Aorta (tissue), 5 donors: ENCODE data around the gene MGLL. TPM values are rescaled to one million over a fixed set of nuclear protein-coding genes. Genes with fewer than 3 reads are reported as not detected.

ENCODE experiments used
- ATAC-seq: fragments of 200-7000 bp; cut with Tn5 transposase; one replicate; pipeline ENCODE4 v1.9.1; 2022; ENCODE audit warnings: moderate library complexity; ENCODE audit not compliant: low FRiP score
- DNase-seq, 2 donors: peaks; one replicate each; pipeline ENCODE4 v3.0.0-alpha.2; 2020
- H3K27ac ChIP-seq, 2 donors: one replicate each; pipeline ENCODE4 v1.5.1; 2013; ENCODE audit warnings: low read length in 2 of 2, mild to moderate bottlenecking in 2 of 2, moderate library complexity in 2 of 2, control low read depth in 1 of 2, inconsistent platforms in 1 of 2, low read depth in 1 of 2
- H3K27me3 ChIP-seq, 2 donors: one replicate each; pipeline ENCODE4 v1.6.1; 2013; ENCODE audit warnings: control low read depth in 1 of 2, low read length in 1 of 2, mild to moderate bottlenecking in 1 of 2, moderate library complexity in 1 of 2; ENCODE audit not compliant: insufficient read depth in 2 of 2, control insufficient read depth in 1 of 2
- H3K36me3 ChIP-seq, 2 donors: one replicate each; pipeline ENCODE4 v1.6.1; 2013; ENCODE audit warnings: control low read depth in 1 of 2, low read length in 1 of 2, mild to moderate bottlenecking in 1 of 2; ENCODE audit not compliant: insufficient read depth in 2 of 2, control insufficient read depth in 1 of 2
- H3K4me1 ChIP-seq, 2 donors: one replicate each; pipeline ENCODE4 v1.6.1; 2013; ENCODE audit warnings: low read length in 2 of 2, control low read depth in 1 of 2, mild to moderate bottlenecking in 1 of 2, moderate library complexity in 1 of 2; ENCODE audit not compliant: insufficient read depth in 2 of 2, control insufficient read depth in 1 of 2
- H3K4me3 ChIP-seq, 2 donors: one replicate each; pipeline ENCODE4 v1.5.1; 2013; ENCODE audit warnings: low read length in 2 of 2, control low read depth in 1 of 2, mild to moderate bottlenecking in 1 of 2
- H3K9me3 ChIP-seq: one replicate; pipeline ENCODE4 v1.6.1; 2013; ENCODE audit warnings: mild to moderate bottlenecking, low read length; ENCODE audit not compliant: control insufficient read depth
- WGBS, 2 donors: extraction: QIAGEN DNeasy Blood & Tissue Kit; methylation state at CpG; one replicate each; pipeline ENCODE4 v1.1.7; 2013; 5-methylcytosine and 5-hydroxymethylcytosine counted together
- intact Hi-C, 2 donors: fragments of 100-400 bp; cut with DNase I; formaldehyde crosslinking; loops; one replicate each; pipeline versions ENCODE4 v1.14.2 to v1.15.0; 2022
- polyA plus RNA-seq, 2 donors: library from polyadenylated mRNA; stranded (reverse); fragments of 200-250 nt; gene quantifications; one replicate each; pipeline ENCODE4 v1.2.3, GENCODE V29; 2013
- total RNA-seq, 2 donors: library from RNA; stranded (reverse); fragmentation: NEBNext Ultra II Directional; extraction: Animal tissue kit (Norgen Biotek cat#: 25700); gene quantifications; one replicate each; pipeline ENCODE4 v1.2.1, GENCODE V29; 2021
- donor health status: healthy with polysubstance abuse.
- donor health status: Bipolar disorder and iron deficiency.
- donor health status: DM: no; HTN: no; CAD: no.
- donor health status: DM: no; HTN: no; CAD: no.
- donor health status: DM: yes; HTN: yes; CAD: no.

The MGLL gene
- total and polyA plus RNA-seq, 4 donors, result 18.3 to 85.3 (median 50.7) TPM

- no peak overlapping the region for H3K4me3 ChIP-seq
- no peaks in the 10 kb centered on the region for H3K9me3 ChIP-seq
- H3K36me3 ChIP-seq, result no peaks in the 10 kb centered on the region
- DNase-seq (peak in 1 of 2 donors; percentile 67), ATAC-seq (no peak)
- 74 to 81% methylated on average over 12 of the region's 12 CpGs for WGBS, 2 donors
- no peak overlapping the region for H3K27ac ChIP-seq
- intact Hi-C loops, result no loop called here
- no peaks in the 10 kb centered on the region for H3K27me3 ChIP-seq
- no peaks in the 10 kb centered on the region for H3K4me1 ChIP-seq
Observed at GRCh38 chr3:127785711-127786265, 36.5 kb downstream of the MGLL start.

GRCh38 chr3:127784865-127785710, 37.2 kb downstream of the MGLL start:
- DNase-seq, result peak in 1 of 2 donors; percentile 55

GRCh38 chr3:127784283-127784682, 38.0 kb downstream of the MGLL start:
- Histone ChIP-seq H3K4me1 (peaks cover 0 to 3% of the 10 kb centered on the region in 2 donors), H3K27ac (no peak overlapping the region), H3K27me3 (no peaks in the 10 kb centered on the region), H3K36me3 (no peaks in the 10 kb centered on the region), H3K4me3 (no peak overlapping the region), H3K9me3 (no peaks in the 10 kb centered on the region)
- 92 to 95% methylated on average over 7 of the region's 7 CpGs for WGBS, 2 donors
- intact Hi-C loops, result loop anchor here (5.0 kb wide), 2 partner anchors 33 to 47 kb away; no protein-coding TSS in a partner anchor
- ATAC-seq (no peak), DNase-seq (peak; percentile 12 to 69)

More at GRCh38 chr3:127784865-127785710, 37.2 kb downstream of the MGLL start:
- no peaks in the 10 kb centered on the region for H3K27me3 ChIP-seq
- H3K4me1 ChIP-seq, result no peaks in the 10 kb centered on the region
- no peak overlapping the region for H3K4me3 ChIP-seq
- WGBS, 2 donors, result 78 to 82% methylated on average over 12 of the region's 12 CpGs
- H3K9me3 ChIP-seq, result no peaks in the 10 kb centered on the region
- intact Hi-C loops, result loop anchor here (5.0 kb wide), 2 partner anchors 32 to 48 kb away; no protein-coding TSS in a partner anchor
- no peak overlapping the region for H3K27ac ChIP-seq
- H3K36me3 ChIP-seq, result no peaks in the 10 kb centered on the region
- ATAC-seq, result no peak

- WGBS, 2 donors, result 87 to 94% methylated on average over 4 of the region's 4 CpGs
- H3K36me3 ChIP-seq, result no peaks in the 10 kb centered on the region
- H3K27me3 ChIP-seq, result no peaks in the 10 kb centered on the region
- no peaks in the 10 kb centered on the region for H3K9me3 ChIP-seq
- DNase-seq (no peak), ATAC-seq (no peak)
- H3K4me1 ChIP-seq, result peaks cover 0 to 3% of the 10 kb centered on the region in 2 donors
- no peak overlapping the region for H3K4me3 ChIP-seq
- intact Hi-C loops, result loop anchor here (5.0 kb wide), 2 partner anchors 34 to 46 kb away; no protein-coding TSS in a partner anchor
- H3K27ac ChIP-seq, result no peak overlapping the region
Observed at GRCh38 chr3:127783642-127784160, 38.6 kb downstream of the MGLL start.

GRCh38 chr3:127783166-127783565, 39.1 kb downstream of the MGLL start:
- no peaks in the 10 kb centered on the region for H3K27me3 ChIP-seq
- H3K4me3 ChIP-seq, result no peak overlapping the region
- no peaks in the 10 kb centered on the region for H3K36me3 ChIP-seq
- no peak overlapping the region for H3K27ac ChIP-seq
- no peaks in the 10 kb centered on the region for H3K9me3 ChIP-seq
- ATAC-seq (no peak), DNase-seq (peak in 1 of 2 donors; percentile 51)
- intact Hi-C loops, result loop anchor here (5.0 kb wide), 2 partner anchors 34 to 46 kb away; no protein-coding TSS in a partner anchor
- WGBS, 2 donors, result 95% methylated on average over 9 of the region's 9 CpGs
- peaks cover 0 to 3% of the 10 kb centered on the region in 2 donors for H3K4me1 ChIP-seq

- DNase-seq, result peak; percentile 61 to 85
Observed at GRCh38 chr3:127781411-127782001, 40.8 kb downstream of the MGLL start.

GRCh38 chr3:127780536-127781400, 41.5 kb downstream of the MGLL start:
- Histone ChIP-seq H3K4me3 (no peak overlapping the region), H3K9me3 (no peaks in the 10 kb centered on the region), H3K27me3 (no peaks in the 10 kb centered on the region), H3K4me1 (peaks cover 0 to 3% of the 10 kb centered on the region in 2 donors), H3K27ac (peak overlapping the region; percentile 69 to 72), H3K36me3 (no peaks in the 10 kb centered on the region)
- ATAC-seq (no peak), DNase-seq (no peak)
- intact Hi-C loops, result loop anchor here (5.0 kb wide), 2 partner anchors 37 to 43 kb away; no protein-coding TSS in a partner anchor
- 45 to 51% methylated on average over 8 of the region's 8 CpGs for WGBS, 2 donors

More at GRCh38 chr3:127781411-127782001, 40.8 kb downstream of the MGLL start:
- Histone ChIP-seq H3K27me3 (no peaks in the 10 kb centered on the region), H3K4me1 (peaks cover 0 to 3% of the 10 kb centered on the region in 2 donors), H3K36me3 (no peaks in the 10 kb centered on the region), H3K9me3 (no peaks in the 10 kb centered on the region), H3K4me3 (no peak overlapping the region), H3K27ac (peak overlapping the region in 1 of 2 donors; percentile 90)
- ATAC-seq, result peak; percentile 57
- 33 to 47% methylated on average over 15 of the region's 15 CpGs for WGBS, 2 donors
- intact Hi-C loops, result loop anchor here (5.0 kb wide), 2 partner anchors 36 to 44 kb away; no protein-coding TSS in a partner anchor
